K562 (cell line): ENCODE data around the gene CBFA2T3. TPM values are rescaled to one million over a fixed set of nuclear protein-coding genes. Genes with fewer than 3 reads are reported as not detected.

Experiments used
- ADNP ChIP-seq: fragments of 200-800 bp; sonication (Bioruptor generic); IDR thresholded peaks from 2 replicates; pipeline ENCODE4 v1.6.1; 2016; ENCODE audit warnings: missing genetic modification characterization, missing compliant biosample characterization
- ATF1 ChIP-seq, 2 experiments: fragments of 450-650 bp in 1 of 2; IDR thresholded peaks; 2 replicates each; pipeline ENCODE4 v1.6.1; 2016; ENCODE audit warnings: missing compliant biosample characterization in 1 of 2, missing genetic modification characterization in 1 of 2
- CHD4 ChIP-seq: fragments of 200-600 bp; sonication (generic); IDR thresholded peaks from 3 replicates; pipeline ENCODE4 v1.6.1; 2012; ENCODE audit warnings: low read depth, mild to moderate bottlenecking, mixed read lengths, low read length, inconsistent platforms; ENCODE audit not compliant: insufficient read depth, insufficient replicate concordance, poor library complexity, severe bottlenecking
- CREM ChIP-seq: IDR thresholded peaks from 2 replicates; pipeline ENCODE4 v1.6.1; 2014; ENCODE audit warnings: antibody characterized with exemption, low read depth
- DEAF1 ChIP-seq: fragments of 450-650 bp; formaldehyde crosslinking; IDR thresholded peaks from 2 replicates; pipeline ENCODE4 v1.4.0; 2020; ENCODE audit warnings: mild to moderate bottlenecking, moderate library complexity
- FOXA1 ChIP-seq: fragments of 450-650 bp; IDR thresholded peaks from 2 replicates; pipeline ENCODE4 v1.6.1; 2016; ENCODE audit warnings: mild to moderate bottlenecking, borderline replicate concordance
- FOXK1 ChIP-seq: sonication (generic); formaldehyde crosslinking; IDR thresholded peaks from 2 replicates; pipeline ENCODE4 v1.8.0; 2022; ENCODE audit warnings: missing genetic modification reagents, mild to moderate bottlenecking, borderline replicate concordance
- GABPA ChIP-seq: fragments of 200-800 bp; sonication (Bioruptor generic); conservative IDR thresholded peaks from 2 replicates; pipeline ENCODE4 v1.6.1; 2016; ENCODE audit warnings: low read depth, missing genetic modification characterization, missing compliant biosample characterization
- HBP1 ChIP-seq: fragments of 450-650 bp; formaldehyde crosslinking; IDR thresholded peaks from 2 replicates; pipeline ENCODE4 v1.4.0; 2022; ENCODE audit warnings: missing genetic modification characterization
- L3MBTL2 ChIP-seq: fragments of 450-650 bp; IDR thresholded peaks from 2 replicates; pipeline ENCODE4 v1.6.1; 2016; ENCODE audit warnings: mild to moderate bottlenecking, moderate library complexity
- NCOA2 ChIP-seq, 2 experiments: fragments of 450-650 bp; IDR thresholded peaks; 2 replicates each; pipeline ENCODE4 v1.6.1; 2018; ENCODE audit warnings: mild to moderate bottlenecking in 2 of 2, moderate library complexity in 1 of 2; ENCODE audit not compliant: partially characterized antibody in 2 of 2
- NCOA4 ChIP-seq: fragments of 450-650 bp; IDR thresholded peaks from 2 replicates; pipeline ENCODE4 v1.6.1; 2018; ENCODE audit warnings: mild to moderate bottlenecking; ENCODE audit not compliant: partially characterized antibody
- NR1H2 ChIP-seq: sonication (generic); formaldehyde crosslinking; IDR thresholded peaks from 2 replicates; pipeline ENCODE4 v1.4.0; 2020; ENCODE audit warnings: mild to moderate bottlenecking, missing genetic modification reagents
- PCBP2 ChIP-seq: fragments of 200-400 bp; formaldehyde crosslinking; IDR thresholded peaks from 2 replicates; pipeline ENCODE4 v1.6.1; 2018; ENCODE audit warnings: low read length, low read depth, mild to moderate bottlenecking, moderate library complexity; ENCODE audit not compliant: poor library complexity, severe bottlenecking
- PHF20 ChIP-seq: fragments of 450-650 bp; IDR thresholded peaks from 2 replicates; pipeline ENCODE4 v1.6.1; 2018; ENCODE audit not compliant: partially characterized antibody
- PHF8 ChIP-seq: fragments of 200-600 bp; sonication (generic); IDR thresholded peaks from 2 replicates; pipeline ENCODE4 v1.6.1; 2012; ENCODE audit warnings: mixed run types, mild to moderate bottlenecking, inconsistent platforms, low read length, moderate library complexity, borderline replicate concordance
- RBFOX2 ChIP-seq: fragments of 200-400 bp; formaldehyde crosslinking; IDR thresholded peaks from 2 replicates; pipeline ENCODE4 v1.6.1; 2017; ENCODE audit warnings: low read depth, mild to moderate bottlenecking, low read length, moderate library complexity
- RFX5 ChIP-seq: IDR thresholded peaks from 2 replicates; pipeline ENCODE4 v1.6.1; 2011; ENCODE audit warnings: low read depth, mild to moderate bottlenecking, improper control_type of control experiment, low read length
- RNF2 ChIP-seq: sonication (generic); IDR thresholded peaks from 2 replicates; pipeline ENCODE4 v1.6.1; 2016
- SMARCE1 ChIP-seq: fragments of 450-650 bp; IDR thresholded peaks from 2 replicates; pipeline ENCODE4 v1.7.1; 2016; ENCODE audit warnings: mild to moderate bottlenecking
- TEAD2 ChIP-seq: fragments of 450-650 bp; IDR thresholded peaks from 2 replicates; pipeline ENCODE4 v1.6.1; 2016; ENCODE audit warnings: missing genetic modification characterization, control low read depth, missing compliant biosample characterization
- YBX1 ChIP-seq: fragments of 450-650 bp; IDR thresholded peaks from 2 replicates; pipeline ENCODE4 v1.7.1; 2016; ENCODE audit warnings: mild to moderate bottlenecking
- ZBTB9 ChIP-seq: fragments of 450-650 bp; formaldehyde crosslinking; IDR thresholded peaks from 2 replicates; pipeline ENCODE4 v1.4.0; 2020; ENCODE audit warnings: mild to moderate bottlenecking, moderate library complexity
- ZNF24 ChIP-seq: fragments of 450-650 bp; IDR thresholded peaks from 2 replicates; pipeline ENCODE4 v1.6.1; 2016
- ZNF311 ChIP-seq: fragments of 250-450 bp; sonication (Bioruptor Pico); IDR thresholded peaks from 2 replicates; pipeline ENCODE4 v1.4.0; 2020; ENCODE audit warnings: mild to moderate bottlenecking, moderate library complexity
- ZNF584 ChIP-seq: fragments of 200-800 bp; sonication (Bioruptor generic); IDR thresholded peaks from 2 replicates; pipeline ENCODE4 v1.6.1; 2016; ENCODE audit warnings: low read depth, mild to moderate bottlenecking, missing genetic modification characterization, missing compliant biosample characterization
- polyA plus RNA-seq, 8 experiments: library from polyadenylated mRNA; depleted of rRNA in 4 of 8; stranded (reverse) in 5 of 8; unstranded in 3 of 8; fragments of >200 nt; fragmentation: Nextera tagmentation in 2 of 8; fragmentation: Illumina TruSeq in 1 of 8; extraction: Ambion mirVana in 2 of 8; extraction: Trizol in 1 of 8; gene quantifications; 2 replicates each; pipeline versions ENCODE4 v1.2.1 to v1.2.3, GENCODE V29; 2011 to 2014; ENCODE audit warnings: inconsistent platforms in 1 of 8, missing spikeins in 1 of 8
- total RNA-seq, 7 experiments: library from RNA; depleted of rRNA in 6 of 7; stranded (reverse); fragments of >200 nt in 6 of 7; fragmentation: Illumina TruSeq in 2 of 7; extraction: Trizol in 2 of 7; gene quantifications; 2 replicates each; pipeline versions ENCODE4 v1.2.1 to v1.2.3, GENCODE V29; 2011 to 2021; ENCODE audit warnings: low replicate concordance in 1 of 7

The CBFA2T3 gene
- total and polyA plus RNA-seq, 9 of the 15 experiments (the other 6 are each of a cell fraction or from before 2014, with no cell fraction given) = 2.3 to 145 (median 6.7) TPM

GRCh38 chr16:88870608-88871348 lies 106.2 kb downstream of the CBFA2T3 start (continued):
- TF ChIP-seq CHD4 (no peak), ZNF24 (no peak), FOXK1 (CRISPR knock-in tag) (no peak), GABPA (no peak), FOXA1 (no peak), ADNP (tag) (no peak), YBX1 (no peak), PHF8 (0 out of 2 replicates have a peak, but pooled peaks have one; percentile 11), NR1H2 (CRISPR knock-in tag) (no peak), ATF1 (CRISPR knock-in tag; IDR thresholded peaks at IDR 0.05) (peak; percentile 66), ATF1 (tag; IDR thresholded peaks at IDR 0.05) (peak; percentile 78), ZNF584 (CRISPR knock-in tag) (no peak), RBFOX2 (0 out of 2 replicates have a peak, but pooled peaks have one; percentile 35), DEAF1 (CRISPR knock-in tag) (no peak), NCOA2 (IDR thresholded peaks at IDR 0.05; ENCODE audit: partially characterized antibody in 2 of 2) (no peak), CREM (peak; percentile 91), TEAD2 (tag) (no peak), L3MBTL2 (0 out of 2 replicates have a peak, but pooled peaks have one; percentile 43), ZNF311 (CRISPR knock-in tag) (no peak), PCBP2 (no peak), HBP1 (CRISPR knock-in tag) (no peak), SMARCE1 (no peak), ZBTB9 (no peak), RNF2 (no peak), NCOA4 (no peak), PHF20 (peak; percentile 48), RFX5 (no peak)
